Duodenal mucosa (tissue), 2 donors: ENCODE data around the gene ADGRF3.
"Not testable (repeated sequence)": the region's sequence is repeated elsewhere in the genome, so short reads cannot be mapped to it uniquely, and the experiment has no call there.

ENCODE experiments used
- H3K27ac ChIP-seq: one replicate; pipeline ENCODE4 v1.7.0; 2013; ENCODE audit warnings: low read depth, low read length
- H3K27me3 ChIP-seq, 2 donors: one replicate each; pipeline ENCODE4 v1.7.0; 2013; ENCODE audit warnings: low read length in 2 of 2, control low read depth in 1 of 2; ENCODE audit not compliant: insufficient read depth in 2 of 2, control insufficient read depth in 1 of 2
- H3K36me3 ChIP-seq, 2 donors: one replicate each; pipeline ENCODE4 v1.7.0; 2013; ENCODE audit warnings: low read length in 2 of 2, control low read depth in 1 of 2; ENCODE audit not compliant: insufficient read depth in 2 of 2, control insufficient read depth in 1 of 2
- H3K4me1 ChIP-seq, 2 donors: one replicate each; pipeline ENCODE4 v1.7.0; 2013; ENCODE audit warnings: low read length in 2 of 2, control low read depth in 1 of 2; ENCODE audit not compliant: insufficient read depth in 2 of 2, control insufficient read depth in 1 of 2
- H3K4me3 ChIP-seq, 2 donors: one replicate each; pipeline ENCODE4 v1.7.0; 2013; ENCODE audit warnings: low read length in 2 of 2, low read depth in 1 of 2
- H3K9ac ChIP-seq, 2 donors: one replicate each; pipeline ENCODE4 v1.7.0; 2013; ENCODE audit warnings: low read length in 2 of 2, low read depth in 1 of 2
- H3K9me3 ChIP-seq, 2 donors: one replicate each; pipeline ENCODE4 v1.7.0; 2013; ENCODE audit warnings: low read length in 2 of 2, control low read depth in 1 of 2; ENCODE audit not compliant: control insufficient read depth in 1 of 2

Gene ADGRF3

DNA sequence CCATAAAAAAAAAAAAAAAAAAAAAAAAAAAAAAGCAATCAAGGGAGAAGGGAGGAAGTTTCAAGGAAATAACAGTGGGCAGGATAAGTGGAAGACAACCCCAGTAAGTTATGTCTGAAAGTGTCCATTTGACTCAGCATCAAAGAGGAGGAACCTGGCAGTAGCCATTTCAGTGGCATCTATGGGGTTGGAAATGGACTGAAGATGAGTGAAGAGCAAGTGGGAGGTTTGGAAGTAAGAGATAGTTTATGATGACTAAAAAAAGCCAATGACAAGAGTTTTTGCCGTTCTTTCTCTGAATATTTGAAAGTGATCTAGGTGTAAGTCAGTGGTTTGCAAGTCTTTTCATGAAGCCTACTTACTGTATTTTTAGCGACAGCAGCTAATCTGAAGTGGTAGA is 9.9 kb downstream of the ADGRF3 start:
- H3K9me3 ChIP-seq, result no peaks in the 10 kb centered on the region
- no peak overlapping the region for H3K4me3 ChIP-seq
- no peaks in the 10 kb centered on the region for H3K4me1 ChIP-seq
- H3K27me3 ChIP-seq, result no peaks in the 10 kb centered on the region
- H3K27ac ChIP-seq, result no peak overlapping the region
- no peak overlapping the region for H3K9ac ChIP-seq
- H3K36me3 ChIP-seq, result no peaks in the 10 kb centered on the region

DNA sequence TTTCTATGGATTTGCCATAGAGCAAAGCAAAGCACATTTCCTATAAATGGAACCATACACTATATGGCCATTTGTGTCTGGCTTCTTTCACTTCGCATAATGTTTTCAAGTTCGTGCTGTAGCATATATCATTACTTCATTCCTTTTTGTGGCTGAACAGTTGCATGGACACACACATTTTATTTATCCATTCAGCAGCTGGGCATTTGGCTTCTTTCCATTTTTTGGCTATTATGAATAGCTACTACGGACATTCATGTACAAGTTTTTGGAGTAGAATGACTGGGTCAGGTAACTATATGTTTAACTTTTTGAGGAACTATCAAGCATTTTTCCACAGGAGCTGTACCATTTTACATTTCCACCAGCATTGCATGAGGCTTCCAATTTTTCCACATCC is 11.4 kb downstream of the ADGRF3 start:
- H3K9me3 ChIP-seq, result no peaks in the 10 kb centered on the region
- H3K4me1 ChIP-seq, result no peaks in the 10 kb centered on the region
- H3K27ac ChIP-seq, result no peak overlapping the region
- H3K4me3 ChIP-seq, result no peak overlapping the region
- no peak overlapping the region for H3K9ac ChIP-seq
- H3K27me3 ChIP-seq, result no peaks in the 10 kb centered on the region
- no peaks in the 10 kb centered on the region for H3K36me3 ChIP-seq

- Histone ChIP-seq H3K36me3 (no peaks in the 10 kb centered on the region), H3K4me3 (no peak overlapping the region), H3K27ac (no peak overlapping the region), H3K9ac (no peak overlapping the region), H3K4me1 (no peaks in the 10 kb centered on the region), H3K27me3 (no peaks in the 10 kb centered on the region), H3K9me3 (no peaks in the 10 kb centered on the region)
Observed at GRCh38 chr2:26333293-26333692, 13.3 kb downstream of the ADGRF3 start.

- not testable (repeated sequence) for H3K4me1 ChIP-seq, H3K27ac ChIP-seq, H3K9me3 ChIP-seq, H3K36me3 ChIP-seq, H3K27me3 ChIP-seq, H3K9ac ChIP-seq, H3K4me3 ChIP-seq
Observed at GRCh38 chr2:26331321-26331720, 15.3 kb downstream of the ADGRF3 start.

DNA sequence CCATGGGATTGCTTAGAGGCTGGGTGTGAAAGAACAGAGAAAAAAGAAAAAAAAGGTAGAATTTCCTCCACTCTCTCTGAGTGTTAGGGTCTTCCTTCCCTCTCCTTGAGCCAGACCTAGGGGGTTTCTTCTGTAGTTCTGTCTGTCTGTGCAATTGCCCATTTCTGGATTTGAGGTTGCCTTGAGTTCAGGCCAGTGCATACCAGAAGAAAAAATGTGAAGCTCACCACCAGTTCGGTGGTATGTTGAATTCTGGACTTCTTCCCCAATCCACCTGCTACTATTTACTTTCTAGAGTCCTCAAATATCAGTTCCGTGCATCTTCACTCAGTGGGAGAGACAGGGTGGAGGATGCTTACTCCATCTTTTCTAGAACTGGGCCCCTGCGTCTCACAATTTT is 16.0 kb downstream of the ADGRF3 start:
- no peak overlapping the region for H3K9ac ChIP-seq
- no peak overlapping the region for H3K27ac ChIP-seq

DNA sequence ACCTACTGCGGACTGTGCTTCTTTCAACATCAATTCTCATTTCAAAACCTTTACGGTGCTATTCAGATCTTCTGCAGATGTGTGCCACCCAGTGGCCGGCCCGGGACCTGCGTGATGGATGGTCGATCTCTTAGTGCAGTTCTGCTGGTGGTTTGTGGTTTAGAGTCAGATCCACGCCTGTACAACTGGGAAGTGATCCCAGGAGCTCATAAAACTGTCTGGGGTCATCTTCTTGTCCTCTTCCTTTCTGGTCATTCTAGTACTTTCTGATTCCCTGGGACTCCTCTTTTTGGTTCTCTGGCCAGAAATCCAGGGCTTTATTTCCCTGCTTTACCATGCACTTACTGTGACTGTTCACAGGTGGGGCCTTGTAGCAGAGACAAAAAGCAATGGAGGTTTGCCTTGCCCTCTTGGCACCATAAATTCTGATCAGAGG is 16.5 kb downstream of the ADGRF3 start:
- no peak overlapping the region for H3K4me3 ChIP-seq
- H3K27ac ChIP-seq, result no peak overlapping the region
- H3K27me3 ChIP-seq, result no peaks in the 10 kb centered on the region
- no peaks in the 10 kb centered on the region for H3K36me3 ChIP-seq
- H3K4me1 ChIP-seq, result no peaks in the 10 kb centered on the region
- no peak overlapping the region for H3K9ac ChIP-seq
- H3K9me3 ChIP-seq, result no peaks in the 10 kb centered on the region

More for the DNA sequence above, 16.0 kb downstream of the ADGRF3 start:
- Histone ChIP-seq H3K4me1 (no peaks in the 10 kb centered on the region), H3K4me3 (no peak overlapping the region), H3K36me3 (no peaks in the 10 kb centered on the region), H3K27me3 (no peaks in the 10 kb centered on the region), H3K9me3 (no peaks in the 10 kb centered on the region)

GRCh38 chr2:26329083-26329482 is 17.5 kb downstream of the ADGRF3 start:
- not testable (repeated sequence) for H3K9ac ChIP-seq, H3K4me1 ChIP-seq, H3K36me3 ChIP-seq, H3K27me3 ChIP-seq, H3K4me3 ChIP-seq, H3K27ac ChIP-seq, H3K9me3 ChIP-seq

- H3K9me3 ChIP-seq, result no peaks in the 10 kb centered on the region
Observed at GRCh38 chr2:26327291-26328272, 19.0 kb downstream of the ADGRF3 start.

DNA sequence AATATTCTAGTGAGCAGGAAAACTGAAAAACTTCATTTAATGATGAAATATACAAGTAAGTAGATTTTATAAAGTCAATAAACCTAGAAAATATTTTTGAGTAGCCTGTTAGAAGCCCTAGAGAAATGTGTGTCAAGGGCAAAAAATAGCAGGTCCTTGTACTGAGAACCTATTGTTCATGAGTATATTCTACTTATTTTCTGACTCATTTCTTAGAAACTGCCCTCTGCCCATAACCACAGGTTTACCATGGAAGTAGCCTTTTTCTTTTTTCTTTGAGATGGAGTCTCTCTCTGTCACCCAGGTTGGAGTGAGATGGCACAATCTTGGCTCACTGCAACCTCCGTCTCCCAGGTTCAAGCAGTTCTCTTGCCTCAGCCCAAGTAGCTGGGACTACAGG is 20.1 kb downstream of the ADGRF3 start:
- no peaks in the 10 kb centered on the region for H3K9me3 ChIP-seq
- no peaks in the 10 kb centered on the region for H3K27me3 ChIP-seq
- no peaks in the 10 kb centered on the region for H3K36me3 ChIP-seq
- no peak overlapping the region for H3K27ac ChIP-seq
- H3K9ac ChIP-seq, result no peak overlapping the region
- H3K4me1 ChIP-seq, result no peaks in the 10 kb centered on the region
- H3K4me3 ChIP-seq, result no peak overlapping the region

More at GRCh38 chr2:26327291-26328272, 19.0 kb downstream of the ADGRF3 start:
- H3K27ac ChIP-seq, result no peak overlapping the region
- no peaks in the 10 kb centered on the region for H3K36me3 ChIP-seq
- H3K4me1 ChIP-seq, result no peaks in the 10 kb centered on the region
- no peaks in the 10 kb centered on the region for H3K27me3 ChIP-seq
- no peak overlapping the region for H3K9ac ChIP-seq
- no peak overlapping the region for H3K4me3 ChIP-seq

- H3K4me1 ChIP-seq, result no peaks in the 10 kb centered on the region
- H3K9me3 ChIP-seq, result no peaks in the 10 kb centered on the region
- H3K9ac ChIP-seq, result no peak overlapping the region
- H3K4me3 ChIP-seq, result no peak overlapping the region
- H3K27ac ChIP-seq, result no peak overlapping the region
- H3K27me3 ChIP-seq, result no peaks in the 10 kb centered on the region
- no peaks in the 10 kb centered on the region for H3K36me3 ChIP-seq
Observed at GRCh38 chr2:26325851-26326250, 20.7 kb downstream of the ADGRF3 start.
